ENCODE measurements around the gene TXNDC17. TPM values are rescaled to one million over a fixed set of nuclear protein-coding genes. Genes with fewer than 3 reads are reported as not detected.

TXNDC17 gene
- total and polyA plus RNA-seq, 4 donors = 33.1 to 255 (median 132) TPM

- H3K9me3 ChIP-seq (ENCODE audit: control insufficient read depth in 4 of 4, insufficient read depth in 3 of 4, low read length in 3 of 4) = no peaks in the 10 kb centered on the region
- no peaks in the 10 kb centered on the region for H3K4me1 ChIP-seq (ENCODE audit: control insufficient read depth in 5 of 5, insufficient read depth in 5 of 5, low read length in 5 of 5)
- TF ChIP-seq CTCF (IDR thresholded peaks at IDR 0.05; ENCODE audit: control extremely low read depth, extremely low read depth) = no peak
- no peak for DNase-seq
- no peak overlapping the region for H3K4me3 ChIP-seq
- no peak overlapping the region for H3K9ac ChIP-seq (ENCODE audit: insufficient read depth in 1 of 2, low read length in 2 of 2)
- H3K27me3 ChIP-seq (ENCODE audit: control insufficient read depth in 3 of 3, insufficient read depth in 3 of 3, low read length in 2 of 3) = peaks cover 0 to 7% (median 4%) of the 10 kb centered on the region in 3 donors
- ATAC-seq (ENCODE audit: insufficient read depth, low FRiP score) = no peak
- WGBS, 2 donors = 93 to 94% methylated on average over 8 of the region's 8 CpGs
- no peak overlapping the region for H3K27ac ChIP-seq (ENCODE audit: low read depth in 1 of 2, low read length in 1 of 2)
- H3K36me3 ChIP-seq (ENCODE audit: control insufficient read depth in 4 of 4, insufficient read depth in 4 of 4, low read length in 4 of 4) = no peaks in the 10 kb centered on the region
These were observed 29.7 kb downstream of the TXNDC17 start for GRCh38 chr17:6670571-6670970.

- no peak for DNase-seq
- Histone ChIP-seq H3K4me3 (no peak overlapping the region), H3K36me3 (ENCODE audit: control insufficient read depth in 4 of 4, insufficient read depth in 4 of 4, low read length in 4 of 4) (no peaks in the 10 kb centered on the region), H3K27ac (ENCODE audit: low read depth in 1 of 2, low read length in 1 of 2) (no peak overlapping the region), H3K9me3 (ENCODE audit: control insufficient read depth in 4 of 4, insufficient read depth in 3 of 4, low read length in 3 of 4) (no peaks in the 10 kb centered on the region), H3K9ac (ENCODE audit: insufficient read depth in 1 of 2, low read length in 2 of 2) (no peak overlapping the region), H3K27me3 (ENCODE audit: control insufficient read depth in 3 of 3, insufficient read depth in 3 of 3, low read length in 2 of 3) (peaks cover 0 to 7% (median 4%) of the 10 kb centered on the region in 3 donors), H3K4me1 (ENCODE audit: control insufficient read depth in 5 of 5, insufficient read depth in 5 of 5, low read length in 5 of 5) (no peaks in the 10 kb centered on the region)
- no peak for ATAC-seq (ENCODE audit: insufficient read depth, low FRiP score)
- no peak for TF ChIP-seq CTCF (IDR thresholded peaks at IDR 0.05; ENCODE audit: control extremely low read depth, extremely low read depth)
- WGBS, 2 donors = 78 to 92% methylated on average over 6 of the region's 6 CpGs
These were observed 30.1 kb downstream of the TXNDC17 start for GRCh38 chr17:6670999-6671398.

- no peaks in the 10 kb centered on the region for H3K36me3 ChIP-seq (ENCODE audit: control insufficient read depth in 4 of 4, insufficient read depth in 4 of 4, low read length in 4 of 4)
- H3K4me1 ChIP-seq (ENCODE audit: control insufficient read depth in 5 of 5, insufficient read depth in 5 of 5, low read length in 5 of 5) = no peaks in the 10 kb centered on the region
- no peak overlapping the region for H3K9ac ChIP-seq (ENCODE audit: insufficient read depth in 1 of 2, low read length in 2 of 2)
- H3K4me3 ChIP-seq = no peak overlapping the region
- ATAC-seq (ENCODE audit: insufficient read depth, low FRiP score) (no peak), DNase-seq (no peak)
- H3K9me3 ChIP-seq (ENCODE audit: control insufficient read depth in 4 of 4, insufficient read depth in 3 of 4, low read length in 3 of 4) = no peaks in the 10 kb centered on the region
- H3K27ac ChIP-seq (ENCODE audit: low read depth in 1 of 2, low read length in 1 of 2) = no peak overlapping the region
- 83 to 85% methylated on average over 7 of the region's 7 CpGs for WGBS, 2 donors
- peaks cover 0 to 7% (median 4%) of the 10 kb centered on the region in 3 donors for H3K27me3 ChIP-seq (ENCODE audit: control insufficient read depth in 3 of 3, insufficient read depth in 3 of 3, low read length in 2 of 3)
- no peak for TF ChIP-seq CTCF (IDR thresholded peaks at IDR 0.05; ENCODE audit: control extremely low read depth, extremely low read depth)
These were observed 30.6 kb downstream of the TXNDC17 start for GRCh38 chr17:6671431-6671830.

GRCh38 chr17:6674586-6674985 is 33.7 kb downstream of the TXNDC17 start:
- Histone ChIP-seq H3K27ac (ENCODE audit: low read depth in 1 of 2, low read length in 1 of 2) (no peak overlapping the region), H3K4me3 (no peak overlapping the region), H3K9me3 (ENCODE audit: control insufficient read depth in 4 of 4, insufficient read depth in 3 of 4, low read length in 3 of 4) (no peaks in the 10 kb centered on the region), H3K36me3 (ENCODE audit: control insufficient read depth in 4 of 4, insufficient read depth in 4 of 4, low read length in 4 of 4) (no peaks in the 10 kb centered on the region), H3K9ac (ENCODE audit: insufficient read depth in 1 of 2, low read length in 2 of 2) (no peak overlapping the region), H3K27me3 (ENCODE audit: control insufficient read depth in 3 of 3, insufficient read depth in 3 of 3, low read length in 2 of 3) (no peaks in the 10 kb centered on the region), H3K4me1 (ENCODE audit: control insufficient read depth in 5 of 5, insufficient read depth in 5 of 5, low read length in 5 of 5) (no peaks in the 10 kb centered on the region)
- no peak for TF ChIP-seq CTCF (IDR thresholded peaks at IDR 0.05; ENCODE audit: control extremely low read depth, extremely low read depth)
- DNase-seq (no peak), ATAC-seq (ENCODE audit: insufficient read depth, low FRiP score) (no peak)
- 93 to 97% methylated on average over 13 of the region's 13 CpGs for WGBS, 2 donors
